GM12892 (cell line): ENCODE data around the gene BNIP5.
"Not testable (repeated sequence)": the region's sequence is repeated elsewhere in the genome, so short reads cannot be mapped to it uniquely, and the experiment has no call there.

Experiments used
- POLR2A ChIP-seq: IDR thresholded peaks from 2 replicates; pipeline ENCODE4 v1.6.1; 2011; ENCODE audit warnings: low read depth, low read length, control low read depth
- TAF1 ChIP-seq: IDR thresholded peaks from 2 replicates; pipeline ENCODE4 v1.6.1; 2011; ENCODE audit warnings: low read depth, mild to moderate bottlenecking, control low read depth, low read length, borderline replicate concordance

- TF ChIP-seq TAF1, POLR2A: not testable (repeated sequence)
Observed at GRCh38 chr6:36338223-36338622, 1.5 kb upstream of the BNIP5 start.
